HUES48 (cell line): Measurements from ENCODE around the gene DMRT1.

ENCODE experiments used
- H3K27ac ChIP-seq: one replicate; pipeline ENCODE4 v1.7.0; 2013; ENCODE audit warnings: low read depth, low read length, inconsistent platforms
- H3K27me3 ChIP-seq: 2 replicates; pipeline ENCODE4 v1.6.1; 2013; ENCODE audit warnings: mild to moderate bottlenecking, low read length; ENCODE audit not compliant: control insufficient read depth, insufficient read depth
- H3K36me3 ChIP-seq: 2 replicates; pipeline ENCODE4 v1.6.1; 2013; ENCODE audit warnings: low read length; ENCODE audit not compliant: control insufficient read depth, insufficient read depth
- H3K4me1 ChIP-seq: 2 replicates; pipeline ENCODE4 v1.6.1; 2013; ENCODE audit warnings: mild to moderate bottlenecking, low read length; ENCODE audit not compliant: control insufficient read depth, insufficient read depth
- H3K4me3 ChIP-seq: 2 replicates; pipeline ENCODE4 v1.5.1; 2013; ENCODE audit warnings: mild to moderate bottlenecking, low read depth, low read length
- H3K9ac ChIP-seq: 2 replicates; pipeline ENCODE4 v1.6.1; 2013; ENCODE audit warnings: mild to moderate bottlenecking, low read depth, low read length, moderate library complexity
- H3K9me3 ChIP-seq: 2 replicates; pipeline ENCODE4 v1.6.1; 2013; ENCODE audit warnings: low read length; ENCODE audit not compliant: control insufficient read depth, insufficient read depth

DMRT1 gene

DNA sequence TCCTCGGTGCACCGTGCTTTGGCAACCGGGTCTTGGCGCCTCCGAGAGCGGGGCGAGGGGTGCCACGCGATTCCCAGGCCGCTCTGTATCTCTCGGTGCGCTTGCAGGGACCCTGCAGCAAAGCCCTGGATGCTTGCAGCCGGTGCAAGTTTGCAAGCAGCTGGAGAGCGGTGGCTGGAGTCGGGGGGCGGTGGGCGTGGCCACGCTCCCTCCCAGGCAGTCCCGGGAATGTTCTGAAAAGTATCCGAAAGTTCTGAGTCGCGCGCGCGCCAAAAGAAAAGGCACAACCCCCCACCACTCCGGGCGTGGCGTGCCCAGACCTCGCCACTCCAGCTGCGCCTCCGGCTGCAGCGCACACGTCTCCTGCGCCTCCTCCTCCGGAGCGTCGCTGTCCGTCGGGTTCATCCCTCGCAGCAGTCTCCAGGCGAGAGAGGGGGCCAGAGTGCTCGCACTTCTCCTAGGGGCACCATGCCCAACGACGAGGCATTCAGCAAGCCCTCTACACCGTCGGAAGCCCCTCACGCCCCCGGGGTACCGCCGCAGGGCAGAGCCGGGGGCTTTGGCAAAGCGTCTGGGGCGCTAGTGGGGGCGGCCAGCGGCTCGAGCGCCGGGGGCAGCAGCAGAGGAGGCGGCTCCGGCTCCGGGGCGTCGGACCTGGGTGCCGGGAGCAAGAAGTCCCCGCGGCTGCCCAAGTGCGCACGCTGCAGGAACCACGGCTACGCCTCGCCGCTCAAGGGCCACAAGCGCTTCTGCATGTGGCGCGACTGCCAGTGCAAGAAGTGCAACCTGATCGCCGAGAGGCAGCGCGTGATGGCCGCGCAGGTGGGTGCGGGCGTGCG, at the start of gene DMRT1:
TSS of gene DMRT1 (plus strand) at position 327 of the 839 bp plus-strand sequence. CDS start at position 469, 142 bp downstream.
- H3K4me1 ChIP-seq: peaks cover 16% of the 10 kb centered on the region
- H3K9me3 ChIP-seq: no peaks in the 10 kb centered on the region
- H3K27me3 ChIP-seq: peaks cover 100% of the 10 kb centered on the region
- H3K4me3 ChIP-seq: peak within 1 kb of the TSS; percentile 43
- H3K36me3 ChIP-seq: no peaks in the 10 kb centered on the region
- no peak within 1 kb of the TSS for H3K9ac ChIP-seq
- H3K27ac ChIP-seq: no peak within 1 kb of the TSS

DNA sequence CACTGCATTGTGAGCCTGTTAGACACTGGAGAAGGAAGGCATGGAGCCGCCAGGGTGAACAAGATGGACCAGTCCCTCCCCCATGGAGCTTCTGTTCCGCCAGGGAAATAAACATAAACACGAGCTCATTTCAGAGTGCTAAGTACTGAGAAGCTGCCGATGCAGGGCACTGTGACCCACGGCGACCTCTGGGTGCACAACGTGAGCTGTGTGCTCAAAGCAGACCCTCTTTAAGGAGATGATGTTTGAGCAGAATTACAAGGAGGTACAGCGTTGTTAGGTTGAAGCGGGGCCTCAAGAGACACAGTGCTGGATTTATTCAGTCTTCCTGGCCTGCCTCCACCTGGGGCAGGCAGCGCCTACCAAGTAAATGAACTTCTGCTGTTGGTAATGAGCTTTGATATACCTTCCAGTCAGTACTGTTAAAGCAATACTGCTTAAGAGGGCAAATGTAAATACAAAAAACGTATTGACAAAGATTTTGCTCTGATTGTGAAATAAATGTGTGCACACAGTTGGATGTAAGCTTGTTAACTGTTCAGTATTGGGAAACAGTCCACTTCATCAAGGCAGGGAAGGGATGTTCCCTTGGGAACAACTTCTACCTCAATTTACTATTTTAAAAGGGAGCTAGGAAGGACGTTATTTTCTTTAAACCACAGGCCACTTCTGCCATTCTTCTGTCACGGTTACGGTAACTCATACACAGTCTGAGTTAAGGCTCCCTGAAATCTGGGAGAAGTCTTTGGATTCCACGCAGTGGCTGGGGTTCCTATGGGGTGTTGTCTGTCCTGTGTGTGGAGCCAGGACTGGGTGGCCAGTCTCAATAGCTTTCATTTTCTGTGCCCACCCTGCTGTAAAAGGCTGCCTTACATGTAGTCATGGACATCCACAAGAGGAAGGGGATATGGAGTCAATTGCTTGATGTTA, 48.9 kb upstream of the DMRT1 start:
- Histone ChIP-seq H3K9me3 (no peaks in the 10 kb centered on the region), H3K9ac (no peak overlapping the region), H3K27me3 (no peaks in the 10 kb centered on the region), H3K4me3 (no peak overlapping the region), H3K4me1 (no peaks in the 10 kb centered on the region), H3K36me3 (no peaks in the 10 kb centered on the region), H3K27ac (no peak overlapping the region)

DNA sequence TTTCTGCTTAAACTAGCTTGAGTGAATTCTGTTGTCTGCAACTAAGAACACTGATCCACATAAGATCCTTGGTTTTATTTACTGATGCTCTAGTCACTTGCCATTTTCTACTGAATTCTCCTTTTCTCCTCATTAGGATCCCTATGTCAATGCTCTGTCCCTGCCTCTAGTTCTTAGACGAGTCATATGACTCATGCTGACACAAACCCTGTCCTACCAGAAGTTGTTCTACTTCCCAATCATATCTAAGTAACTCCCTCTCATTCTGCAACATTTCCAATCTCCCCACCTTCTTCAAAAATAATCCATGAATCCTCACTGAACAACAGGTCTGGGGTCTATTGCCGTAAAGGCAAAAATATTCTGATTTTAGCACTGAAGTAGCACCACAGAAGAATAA, 47.1 kb upstream of the DMRT1 start:
- Histone ChIP-seq H3K9ac (no peak overlapping the region), H3K4me1 (no peaks in the 10 kb centered on the region), H3K4me3 (no peak overlapping the region), H3K27me3 (no peaks in the 10 kb centered on the region), H3K27ac (no peak overlapping the region), H3K36me3 (no peaks in the 10 kb centered on the region), H3K9me3 (no peaks in the 10 kb centered on the region)

DNA sequence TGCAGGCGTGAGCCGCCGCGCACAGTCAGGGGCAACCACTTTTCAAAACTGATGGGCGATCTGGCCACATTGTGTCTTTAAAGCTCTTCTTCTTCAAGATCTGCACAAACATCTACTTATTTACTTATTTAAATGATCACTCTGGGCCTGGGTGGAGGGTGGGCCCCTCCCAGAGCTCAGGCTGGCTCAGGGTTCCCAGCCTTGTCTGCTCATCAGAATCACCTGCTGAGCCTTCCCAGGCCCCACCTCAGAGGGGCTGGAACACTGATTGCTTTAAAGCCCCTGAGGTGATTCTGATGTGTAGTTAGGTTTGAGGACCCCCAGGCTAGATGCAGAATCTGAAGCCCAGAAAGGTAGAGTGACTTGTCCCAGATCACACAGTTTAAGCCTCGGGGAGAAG, 45.6 kb upstream of the DMRT1 start:
- no peaks in the 10 kb centered on the region for H3K9me3 ChIP-seq
- H3K27me3 ChIP-seq: no peaks in the 10 kb centered on the region
- H3K27ac ChIP-seq: no peak overlapping the region
- H3K4me1 ChIP-seq: no peaks in the 10 kb centered on the region
- H3K36me3 ChIP-seq: no peaks in the 10 kb centered on the region
- no peak overlapping the region for H3K9ac ChIP-seq
- no peak overlapping the region for H3K4me3 ChIP-seq

DNA sequence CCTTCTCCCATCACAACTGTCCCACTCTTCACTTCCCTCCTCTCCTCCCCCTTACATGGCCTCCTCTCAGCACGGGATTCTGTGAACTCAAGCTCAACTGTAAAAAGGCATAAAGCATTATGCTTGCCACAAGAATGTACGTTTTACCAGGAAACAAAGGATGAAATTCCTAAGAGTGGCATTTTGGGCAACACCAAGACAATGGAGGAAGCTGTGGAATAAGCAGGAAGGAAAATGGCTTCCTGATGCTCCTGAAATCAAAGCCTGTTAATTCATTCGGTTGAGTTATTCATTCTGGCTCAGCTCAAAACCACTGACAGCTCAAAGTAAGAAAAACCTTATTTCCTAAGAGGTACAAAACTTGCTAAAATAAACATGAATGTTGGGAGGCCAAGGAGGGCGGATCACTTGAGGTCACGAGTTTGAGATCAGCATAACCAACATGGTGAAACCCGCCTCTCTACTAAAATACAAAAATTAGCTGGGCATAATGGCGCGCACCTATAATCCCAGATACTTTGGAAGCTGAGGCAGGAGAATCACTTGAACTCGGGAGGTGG, 40.8 kb upstream of the DMRT1 start:
- Histone ChIP-seq H3K27ac (no peak overlapping the region), H3K36me3 (no peaks in the 10 kb centered on the region)

DNA sequence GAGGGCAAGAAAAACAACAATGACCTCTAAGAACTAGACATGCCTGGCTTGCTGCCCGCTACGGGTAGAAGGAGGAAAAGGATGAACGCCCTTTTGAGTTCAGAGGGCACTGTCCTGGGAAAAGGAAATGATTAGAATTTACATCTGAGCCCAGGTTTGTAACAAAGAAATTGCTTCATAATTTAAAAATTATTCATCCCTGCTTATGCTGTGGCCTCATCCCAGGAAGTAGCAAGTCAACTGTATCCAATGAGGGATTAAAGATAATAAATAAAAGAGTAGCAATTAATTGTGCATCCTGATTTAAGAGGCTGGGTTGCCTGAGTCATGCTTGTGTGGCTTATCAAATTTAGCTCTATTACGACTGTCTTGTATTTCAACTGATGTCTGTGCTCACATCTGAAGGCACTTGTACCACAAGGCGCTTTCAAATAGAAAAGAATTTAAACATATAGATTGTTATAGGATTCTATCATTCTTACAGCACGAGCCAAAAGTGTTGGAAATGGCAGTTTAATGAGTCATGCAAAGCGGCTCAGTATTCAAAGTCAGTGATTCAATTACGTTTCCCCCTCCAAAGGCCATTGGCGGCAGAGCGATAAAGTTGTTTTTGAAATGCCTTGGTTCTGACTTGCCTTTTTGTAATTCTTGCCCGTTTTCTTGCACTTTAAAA, 40.0 kb upstream of the DMRT1 start:
- H3K27me3 ChIP-seq: no peaks in the 10 kb centered on the region
- H3K27ac ChIP-seq: no peak overlapping the region
- H3K4me3 ChIP-seq: no peak overlapping the region
- no peaks in the 10 kb centered on the region for H3K9me3 ChIP-seq
- H3K9ac ChIP-seq: no peak overlapping the region
- no peaks in the 10 kb centered on the region for H3K36me3 ChIP-seq
- peaks cover 6% of the 10 kb centered on the region; the same call in 1 of the 2 replicates for H3K4me1 ChIP-seq

More for the DNA sequence above, 40.8 kb upstream of the DMRT1 start:
- Histone ChIP-seq H3K9me3 (no peaks in the 10 kb centered on the region), H3K4me1 (peaks cover 6% of the 10 kb centered on the region; the same call in 1 of the 2 replicates), H3K27me3 (no peaks in the 10 kb centered on the region), H3K9ac (no peak overlapping the region), H3K4me3 (no peak overlapping the region)

DNA sequence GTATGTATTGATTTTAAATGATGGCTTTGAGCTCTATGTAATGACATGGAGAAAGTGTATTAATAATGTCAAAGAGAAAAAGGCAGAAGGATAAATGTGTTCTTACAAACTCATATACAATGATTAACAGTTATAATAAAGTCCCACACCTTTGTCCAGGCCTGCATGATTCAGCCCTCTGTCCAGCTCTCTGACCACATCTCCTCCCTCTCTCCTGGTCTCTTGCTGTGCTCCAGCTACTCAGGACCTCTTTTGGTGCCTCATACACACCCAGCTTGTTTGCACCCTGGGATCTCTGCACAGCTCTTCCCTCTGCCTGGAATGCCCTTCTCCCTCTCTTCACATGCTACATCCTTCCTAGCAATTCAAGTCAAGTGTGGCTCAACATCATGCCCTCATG, 37.5 kb upstream of the DMRT1 start:
- H3K9ac ChIP-seq: no peak overlapping the region
- no peaks in the 10 kb centered on the region for H3K36me3 ChIP-seq
- no peak overlapping the region for H3K27ac ChIP-seq
- H3K9me3 ChIP-seq: no peaks in the 10 kb centered on the region
- H3K27me3 ChIP-seq: no peaks in the 10 kb centered on the region
- H3K4me1 ChIP-seq: peaks cover 6% of the 10 kb centered on the region; the same call in 1 of the 2 replicates
- no peak overlapping the region for H3K4me3 ChIP-seq

DNA sequence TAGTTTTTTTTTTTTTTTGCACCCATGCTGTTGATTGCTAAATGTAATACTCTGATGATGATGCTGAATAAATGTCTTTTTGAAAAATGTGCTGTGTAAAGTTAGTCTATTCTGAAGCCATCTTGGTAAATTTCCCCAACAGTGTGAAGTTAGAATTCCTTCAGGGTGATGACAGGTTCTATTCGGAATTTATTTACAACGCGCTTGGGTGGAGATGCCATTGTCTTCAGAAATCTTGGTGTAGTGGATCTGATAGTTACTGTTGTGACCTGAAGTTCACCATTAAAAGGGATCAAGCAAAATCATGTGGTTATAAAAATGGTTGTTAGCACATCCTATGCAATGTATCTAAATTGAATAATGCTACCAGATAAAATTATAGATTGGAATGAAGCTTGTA, 36.3 kb upstream of the DMRT1 start:
- H3K9me3 ChIP-seq: no peaks in the 10 kb centered on the region
- no peaks in the 10 kb centered on the region for H3K27me3 ChIP-seq
- no peak overlapping the region for H3K9ac ChIP-seq
- H3K27ac ChIP-seq: no peak overlapping the region
- H3K4me1 ChIP-seq: peaks cover 6% of the 10 kb centered on the region; the same call in 1 of the 2 replicates
- H3K36me3 ChIP-seq: no peaks in the 10 kb centered on the region
- no peak overlapping the region for H3K4me3 ChIP-seq

DNA sequence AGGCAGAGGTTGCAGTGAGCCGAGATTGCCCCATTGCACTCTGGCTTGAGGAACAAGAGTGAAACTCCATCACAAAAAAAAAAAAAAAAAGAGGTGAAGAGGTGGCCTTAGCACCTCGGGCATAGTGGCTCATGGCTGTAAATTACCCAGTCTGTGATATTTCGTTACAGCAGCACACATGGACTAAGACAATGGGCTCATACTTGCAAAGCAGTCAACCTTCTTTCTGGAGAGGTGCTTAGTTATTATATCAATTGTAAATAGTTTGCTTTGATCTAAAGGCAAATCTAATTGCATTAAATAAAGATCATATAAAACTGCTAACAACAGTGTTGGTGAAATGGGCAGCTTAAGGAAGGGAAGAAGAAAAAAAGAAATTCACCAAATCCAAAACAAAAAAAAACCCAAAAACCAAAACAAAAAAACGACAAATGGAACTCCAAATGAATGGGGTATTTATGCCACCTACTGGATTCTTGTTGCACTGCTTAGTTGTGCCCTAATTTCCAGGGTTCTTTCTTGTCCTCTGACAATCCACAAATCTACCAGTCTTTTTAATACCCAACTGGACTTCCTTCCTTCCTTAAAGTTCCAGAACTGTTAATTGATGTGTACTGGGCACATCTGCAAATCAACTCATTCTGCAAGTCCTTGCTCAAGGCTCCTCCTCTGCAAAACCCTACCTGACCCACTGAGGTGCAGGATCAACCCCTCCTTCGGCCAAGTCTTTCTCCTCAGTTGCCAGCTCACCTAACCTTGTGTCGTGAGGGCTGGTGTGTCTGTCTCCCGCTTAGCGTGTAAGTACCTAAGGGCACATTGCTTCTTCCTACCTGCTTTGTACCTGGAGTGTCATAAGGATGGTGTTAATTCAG, 35.0 kb upstream of the DMRT1 start:
- Histone ChIP-seq H3K27me3 (no peaks in the 10 kb centered on the region), H3K9me3 (no peaks in the 10 kb centered on the region), H3K9ac (no peak overlapping the region), H3K4me1 (peaks cover 5% of the 10 kb centered on the region; the same call in 1 of the 2 replicates), H3K27ac (no peak overlapping the region), H3K4me3 (no peak overlapping the region), H3K36me3 (no peaks in the 10 kb centered on the region)

DNA sequence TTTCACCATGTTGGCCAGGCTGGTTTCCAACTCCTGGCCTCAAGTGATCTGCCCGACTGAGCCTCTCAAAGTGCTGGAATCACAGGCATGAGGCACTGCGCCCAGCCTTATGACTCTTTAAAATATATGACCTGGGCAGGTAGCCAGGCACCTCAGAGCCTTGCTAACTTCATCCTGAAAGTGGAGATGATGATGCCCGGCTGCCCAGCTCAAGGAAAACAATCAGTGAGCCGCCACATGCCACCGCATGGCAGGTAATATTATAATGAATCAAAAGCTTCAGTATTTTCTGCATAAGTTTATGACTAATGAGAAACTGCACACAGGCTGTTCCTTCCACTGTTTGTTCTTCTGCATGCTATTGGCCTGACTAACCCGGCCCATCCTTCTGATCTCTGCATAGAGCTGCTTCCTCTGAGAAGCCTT, 30.4 kb upstream of the DMRT1 start:
- Histone ChIP-seq H3K36me3 (no peaks in the 10 kb centered on the region), H3K27ac (no peak overlapping the region), H3K9me3 (no peaks in the 10 kb centered on the region), H3K27me3 (no peaks in the 10 kb centered on the region), H3K4me3 (no peak overlapping the region), H3K9ac (no peak overlapping the region), H3K4me1 (no peaks in the 10 kb centered on the region)
